ENCODE data around the gene TCOF1.

- TF ChIP-seq GATA3 (IDR thresholded peaks at IDR 0.05; ENCODE audit: low read depth, low read length) = no peak
- TF ChIP-seq GATA2 (IDR thresholded peaks at IDR 0.05; ENCODE audit: low read depth, low read length) = no peak
Observed at GRCh38 chr5:150323819-150324218, 33.7 kb upstream of the TCOF1 start.
